ENCODE results near the gene ZNF488.
A peak's percentile ranks its signal among the peaks of the same experiment; 100 is the strongest.

ZNF488 gene

GRCh38 chr10:47410271-47410670 is 26.2 kb upstream of the ZNF488 start:
- Histone ChIP-seq H3K27me3 (ENCODE audit: insufficient read depth, poor library complexity, severe bottlenecking) (no peaks in the 10 kb centered on the region), H3K4me3 (replicated peaks; ENCODE audit: insufficient read depth, low read length) (no peak overlapping the region), H3K27ac (replicated peaks) (no peak overlapping the region)
- DNase-seq (ENCODE audit: low read depth in 1 of 2, low spot score in 1 of 2), result no peak
- TF ChIP-seq GABPA (IDR thresholded peaks at IDR 0.05; ENCODE audit: low read depth), result no peak

- no peak overlapping the region for H3K4me3 ChIP-seq (replicated peaks; ENCODE audit: insufficient read depth, low read length)
- H3K27ac ChIP-seq (replicated peaks), result no peak overlapping the region
- TF ChIP-seq CTCF (IDR thresholded peaks at IDR 0.05; ENCODE audit: insufficient read depth, low read length), result no peak
- no peak for TF ChIP-seq POLR2AphosphoS5 (IDR thresholded peaks at IDR 0.05; ENCODE audit: low read depth)
- TF ChIP-seq, protein P1, sequence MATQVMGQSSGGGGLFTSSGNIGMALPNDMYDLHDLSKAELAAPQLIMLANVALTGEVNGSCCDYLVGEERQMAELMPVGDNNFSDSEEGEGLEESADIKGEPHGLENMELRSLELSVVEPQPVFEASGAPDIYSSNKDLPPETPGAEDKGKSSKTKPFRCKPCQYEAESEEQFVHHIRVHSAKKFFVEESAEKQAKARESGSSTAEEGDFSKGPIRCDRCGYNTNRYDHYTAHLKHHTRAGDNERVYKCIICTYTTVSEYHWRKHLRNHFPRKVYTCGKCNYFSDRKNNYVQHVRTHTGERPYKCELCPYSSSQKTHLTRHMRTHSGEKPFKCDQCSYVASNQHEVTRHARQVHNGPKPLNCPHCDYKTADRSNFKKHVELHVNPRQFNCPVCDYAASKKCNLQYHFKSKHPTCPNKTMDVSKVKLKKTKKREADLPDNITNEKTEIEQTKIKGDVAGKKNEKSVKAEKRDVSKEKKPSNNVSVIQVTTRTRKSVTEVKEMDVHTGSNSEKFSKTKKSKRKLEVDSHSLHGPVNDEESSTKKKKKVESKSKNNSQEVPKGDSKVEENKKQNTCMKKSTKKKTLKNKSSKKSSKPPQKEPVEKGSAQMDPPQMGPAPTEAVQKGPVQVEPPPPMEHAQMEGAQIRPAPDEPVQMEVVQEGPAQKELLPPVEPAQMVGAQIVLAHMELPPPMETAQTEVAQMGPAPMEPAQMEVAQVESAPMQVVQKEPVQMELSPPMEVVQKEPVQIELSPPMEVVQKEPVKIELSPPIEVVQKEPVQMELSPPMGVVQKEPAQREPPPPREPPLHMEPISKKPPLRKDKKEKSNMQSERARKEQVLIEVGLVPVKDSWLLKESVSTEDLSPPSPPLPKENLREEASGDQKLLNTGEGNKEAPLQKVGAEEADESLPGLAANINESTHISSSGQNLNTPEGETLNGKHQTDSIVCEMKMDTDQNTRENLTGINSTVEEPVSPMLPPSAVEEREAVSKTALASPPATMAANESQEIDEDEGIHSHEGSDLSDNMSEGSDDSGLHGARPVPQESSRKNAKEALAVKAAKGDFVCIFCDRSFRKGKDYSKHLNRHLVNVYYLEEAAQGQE (IDR thresholded peaks at IDR 0.05; ENCODE audit: insufficient replicate concordance, low read depth), result no peak
- no peak for TF ChIP-seq SPI1 (IDR thresholded peaks at IDR 0.05; ENCODE audit: borderline replicate concordance, low read depth)
- TF ChIP-seq GABPA (IDR thresholded peaks at IDR 0.05; ENCODE audit: low read depth), result no peak
- H3K27me3 ChIP-seq (ENCODE audit: insufficient read depth, poor library complexity, severe bottlenecking), result no peaks in the 10 kb centered on the region
- DNase-seq (ENCODE audit: low read depth in 1 of 2, low spot score in 1 of 2), result no peak
Observed at GRCh38 chr10:47409866-47410256, 25.8 kb upstream of the ZNF488 start.

- Histone ChIP-seq H3K27me3 (ENCODE audit: insufficient read depth, poor library complexity, severe bottlenecking) (no peaks in the 10 kb centered on the region), H3K27ac (replicated peaks) (no peak overlapping the region), H3K4me3 (replicated peaks; ENCODE audit: insufficient read depth, low read length) (no peak overlapping the region)
- DNase-seq (ENCODE audit: low read depth in 1 of 2, low spot score in 1 of 2), result no peak
- TF ChIP-seq SPI1 (IDR thresholded peaks at IDR 0.05; ENCODE audit: borderline replicate concordance, low read depth), result no peak
- TF ChIP-seq CTCF (IDR thresholded peaks at IDR 0.05; ENCODE audit: insufficient read depth, low read length), result no peak
- TF ChIP-seq POLR2AphosphoS5 (IDR thresholded peaks at IDR 0.05; ENCODE audit: low read depth), result no peak
- TF ChIP-seq, protein P1 (IDR thresholded peaks at IDR 0.05; ENCODE audit: insufficient replicate concordance, low read depth), result no peak
- no peak for TF ChIP-seq GABPA (IDR thresholded peaks at IDR 0.05; ENCODE audit: low read depth)
Observed at GRCh38 chr10:47409171-47409865, 25.2 kb upstream of the ZNF488 start.

- no peak for TF ChIP-seq POLR2AphosphoS5 (IDR thresholded peaks at IDR 0.05; ENCODE audit: low read depth)
- peak; percentile 28; the same call in 1 of the 2 replicates for TF ChIP-seq SPI1 (IDR thresholded peaks at IDR 0.05; ENCODE audit: borderline replicate concordance, low read depth)
- no peak for TF ChIP-seq CTCF (IDR thresholded peaks at IDR 0.05; ENCODE audit: insufficient read depth, low read length)
- H3K4me3 ChIP-seq (replicated peaks; ENCODE audit: insufficient read depth, low read length), result no peak overlapping the region
- no peaks in the 10 kb centered on the region for H3K27me3 ChIP-seq (ENCODE audit: insufficient read depth, poor library complexity, severe bottlenecking)
- no peak overlapping the region for H3K27ac ChIP-seq (replicated peaks)
- peak in 1 of 2 experiments; percentile 3 for DNase-seq (ENCODE audit: low read depth in 1 of 2, low spot score in 1 of 2)
Observed at GRCh38 chr10:47408606-47409005, 24.5 kb upstream of the ZNF488 start.
